Spinal cord (tissue), 10 donors: Measurements from ENCODE around the gene TDRKH. TPM values are rescaled to one million over a fixed set of nuclear protein-coding genes. Genes with fewer than 3 reads are reported as not detected.
A peak's percentile ranks its signal among the peaks of the same experiment; 100 is the strongest.
"Not testable (repeated sequence)": the region's sequence is repeated elsewhere in the genome, so short reads cannot be mapped to it uniquely, and the experiment has no call there.

Experiments
- DNase-seq, 6 donors: peaks; one replicate each; pipeline versions ENCODE4 v3.0.0 to v3.0.0-alpha.2; 2013 to 2015; ENCODE audit warnings: low spot score in 6 of 6, low read depth in 4 of 6
- H3K27ac ChIP-seq: one replicate; pipeline ENCODE4 v1.5.1; 2013; ENCODE audit warnings: low read depth, low read length, control low read depth
- H3K27me3 ChIP-seq: one replicate; pipeline ENCODE4 v1.6.1; 2013; ENCODE audit warnings: low read length; ENCODE audit not compliant: control insufficient read depth, insufficient read depth
- H3K36me3 ChIP-seq: one replicate; pipeline ENCODE4 v1.6.1; 2013; ENCODE audit warnings: low read length; ENCODE audit not compliant: control insufficient read depth, insufficient read depth
- H3K4me1 ChIP-seq: one replicate; pipeline ENCODE4 v1.6.1; 2013; ENCODE audit warnings: low read length; ENCODE audit not compliant: control insufficient read depth, insufficient read depth
- H3K4me3 ChIP-seq: one replicate; pipeline ENCODE4 v1.5.1; 2013; ENCODE audit warnings: low read depth, low read length, control low read depth
- H3K9me3 ChIP-seq: one replicate; pipeline ENCODE4 v1.6.1; 2013; ENCODE audit warnings: low read length; ENCODE audit not compliant: control insufficient read depth, insufficient read depth
- WGBS: methylation state at CpG from one replicate; pipeline ENCODE4 v1.1.5; 2013; ENCODE audit warnings: missing lambda C conversion rate; ENCODE audit not compliant: insufficient coverage; 5-methylcytosine and 5-hydroxymethylcytosine counted together
- polyA plus RNA-seq, 2 donors: library from polyadenylated mRNA; unstranded; fragments of 120-200 nt; gene quantifications; one replicate each; pipeline ENCODE4 v1.2.1, GENCODE V29; 2013; ENCODE audit not compliant: insufficient read length in 2 of 2
- total RNA-seq, 2 donors: library from RNA; depleted of rRNA in 1 of 2; stranded (reverse); fragments of 120-200 nt in 1 of 2; fragments of >200 nt in 1 of 2; gene quantifications; one replicate each; pipeline versions ENCODE4 v1.2.3 to v1.2.4, GENCODE V29; 2013 to 2014
- donor health status: healthy.

The TDRKH gene
- total and polyA plus RNA-seq, 4 donors = 11.3 to 20.8 (median 17.1) TPM

DNA sequence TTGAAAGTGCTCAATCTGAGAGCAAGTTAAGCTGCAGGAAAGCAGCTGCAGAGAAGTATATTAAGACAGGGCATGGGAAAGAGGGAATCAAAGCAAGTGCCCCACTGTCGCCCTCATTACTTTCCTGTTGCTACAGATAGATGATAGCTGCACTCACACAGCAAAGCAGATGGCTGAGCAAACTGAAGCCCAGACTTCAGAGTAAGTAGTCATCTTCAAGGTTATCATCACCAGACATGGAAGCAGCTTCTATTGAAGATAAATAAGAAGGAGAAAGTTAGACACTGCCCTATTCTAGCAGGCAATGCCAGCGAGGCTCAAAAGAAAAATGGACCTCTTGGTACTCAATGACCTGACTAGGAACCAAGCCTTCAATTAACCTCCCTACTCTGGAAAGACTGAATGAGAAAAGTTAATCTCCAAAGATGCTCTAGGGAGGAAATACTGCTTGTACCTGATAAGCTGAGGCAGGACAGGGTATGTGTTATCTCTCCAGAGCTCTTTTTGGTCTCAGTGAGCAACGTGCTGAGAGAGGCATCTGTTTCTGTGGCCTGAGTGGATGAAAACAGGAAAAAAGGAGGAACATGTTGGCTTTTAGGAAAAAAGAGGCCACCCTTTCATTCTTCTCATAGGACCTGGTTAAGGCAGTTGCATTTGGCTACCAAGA lies 15.9 kb downstream of the TDRKH start:
- 100% methylated on average over 1 of the region's 3 CpGs for WGBS
- Histone ChIP-seq H3K4me1 (no peaks in the 10 kb centered on the region), H3K27ac (no peak overlapping the region), H3K4me3 (no peak overlapping the region), H3K36me3 (peaks cover 14% of the 10 kb centered on the region), H3K9me3 (no peaks in the 10 kb centered on the region), H3K27me3 (no peaks in the 10 kb centered on the region)
- DNase-seq = no peak

DNA sequence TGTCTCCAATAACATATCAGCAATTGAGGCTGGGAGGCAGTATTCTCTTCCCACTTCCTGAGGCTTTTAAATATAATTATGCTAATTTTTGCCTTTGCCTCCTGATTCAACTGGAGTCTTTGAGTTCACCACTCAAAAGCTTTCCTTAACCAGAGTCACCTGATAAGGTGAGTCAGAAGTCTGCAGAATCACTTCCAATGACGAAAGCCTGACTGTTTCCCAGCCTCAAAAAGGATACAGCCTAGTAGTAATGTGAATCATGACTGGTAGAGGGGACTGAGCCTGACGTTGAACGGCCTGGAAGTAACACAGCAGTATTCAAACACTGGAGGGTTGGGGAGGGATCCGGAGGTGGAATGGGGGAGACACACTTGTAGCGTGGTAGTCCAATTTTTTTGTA lies 16.6 kb downstream of the TDRKH start:
- Histone ChIP-seq H3K4me3 (no peak overlapping the region), H3K4me1 (no peaks in the 10 kb centered on the region), H3K36me3 (peaks cover 12% of the 10 kb centered on the region), H3K9me3 (no peaks in the 10 kb centered on the region), H3K27me3 (no peaks in the 10 kb centered on the region), H3K27ac (no peak overlapping the region)
- 89% methylated on average over 3 of the region's 5 CpGs for WGBS
- no peak for DNase-seq

GRCh38 chr1:151769270-151769669 lies 21.0 kb downstream of the TDRKH start:
- DNase-seq, H3K27ac ChIP-seq, H3K27me3 ChIP-seq, H3K9me3 ChIP-seq, H3K4me1 ChIP-seq, H3K36me3 ChIP-seq, H3K4me3 ChIP-seq: not testable (repeated sequence)
- 94% methylated on average over 19 of the region's 34 CpGs for WGBS

GRCh38 chr1:151768351-151769066 lies 21.8 kb downstream of the TDRKH start:
- H3K36me3 ChIP-seq, H3K4me1 ChIP-seq, H3K4me3 ChIP-seq, H3K27ac ChIP-seq, DNase-seq, H3K9me3 ChIP-seq, H3K27me3 ChIP-seq: not testable (repeated sequence)
- WGBS = no CpG with 5 or more reads among the region's 7 CpGs

DNA sequence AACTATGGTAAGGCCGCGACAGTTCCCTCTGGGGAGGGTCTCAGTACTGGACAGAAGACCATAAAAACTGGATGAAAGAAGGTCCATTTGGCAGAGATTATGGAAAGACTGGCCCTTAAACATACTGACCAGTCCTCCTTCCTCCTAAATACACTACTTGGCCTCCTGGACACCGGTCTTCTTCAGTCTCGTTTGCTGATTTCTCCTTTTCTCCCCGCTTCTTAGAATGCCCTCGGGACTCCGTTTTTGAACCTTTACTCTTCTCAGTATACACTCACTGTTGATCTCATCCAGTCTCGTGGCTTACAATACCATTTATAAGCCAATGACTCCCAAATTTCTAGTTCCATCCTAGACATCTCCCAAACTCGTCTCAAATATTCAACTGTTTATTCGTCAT lies 26.3 kb downstream of the TDRKH start:
- 58% methylated on average over 8 of the region's 10 CpGs for WGBS
- DNase-seq = no peak

GRCh38 chr1:151762941-151763921 lies 27.1 kb downstream of the TDRKH start, which contains the start of gene MRPL9:
Gene MRPL9, minus strand, starts transcription at chr1:151763496. Its CDS starts 17 bp downstream, at chr1:151763479.
- Histone ChIP-seq H3K4me1 (peaks cover 5% of the 10 kb centered on the region), H3K27ac (peak within 1 kb of the TSS; percentile 90), H3K4me3 (peak within 1 kb of the TSS; percentile 86), H3K27me3 (no peaks in the 10 kb centered on the region), H3K9me3 (no peaks in the 10 kb centered on the region), H3K36me3 (peaks cover 17% of the 10 kb centered on the region)
- WGBS = under 1% methylated on average over 65 of the region's 68 CpGs
- peak; percentile 63 to 95 (median 74) for DNase-seq

More for the DNA sequence above, 26.3 kb downstream of the TDRKH start:
- Histone ChIP-seq H3K4me1 (peaks cover 5% of the 10 kb centered on the region), H3K27me3 (no peaks in the 10 kb centered on the region), H3K36me3 (peaks cover 17% of the 10 kb centered on the region), H3K9me3 (no peaks in the 10 kb centered on the region), H3K27ac (peak overlapping the region; percentile 90), H3K4me3 (peak overlapping the region; percentile 86)

GRCh38 chr1:151760597-151761385 lies 29.5 kb downstream of the TDRKH start:
- Histone ChIP-seq H3K4me3 (no peak overlapping the region), H3K27ac (no peak overlapping the region), H3K4me1 (peaks cover 5% of the 10 kb centered on the region), H3K36me3 (peaks cover 22% of the 10 kb centered on the region), H3K9me3 (no peaks in the 10 kb centered on the region), H3K27me3 (no peaks in the 10 kb centered on the region)
- no peak for DNase-seq
- 92% methylated on average over 3 of the region's 7 CpGs for WGBS

- no peak overlapping the region for H3K27ac ChIP-seq
- peaks cover 22% of the 10 kb centered on the region for H3K36me3 ChIP-seq
- DNase-seq = no peak
- peaks cover 5% of the 10 kb centered on the region for H3K4me1 ChIP-seq
- H3K4me3 ChIP-seq = no peak overlapping the region
- H3K9me3 ChIP-seq = no peaks in the 10 kb centered on the region
- no peaks in the 10 kb centered on the region for H3K27me3 ChIP-seq
These were observed 31.1 kb downstream of the TDRKH start for GRCh38 chr1:151759241-151759640.

DNA sequence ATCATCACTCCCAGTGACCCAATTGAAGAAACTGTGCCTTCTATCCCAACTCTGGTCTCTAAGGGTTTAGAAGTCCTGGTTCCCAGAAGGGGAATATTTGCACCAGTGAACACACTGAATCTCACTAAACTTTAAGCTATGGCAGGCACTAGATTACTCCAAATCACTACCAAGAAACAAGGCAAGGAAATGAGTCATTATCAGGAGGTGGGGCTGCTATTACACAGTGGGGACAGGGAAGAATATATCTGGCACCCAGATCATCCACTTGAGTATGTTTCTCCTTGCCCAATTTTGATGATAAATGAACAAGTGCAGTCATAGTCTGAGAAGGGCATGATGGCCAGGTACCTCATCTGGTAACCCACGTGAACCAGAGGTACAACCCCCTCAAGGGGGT lies 34.0 kb downstream of the TDRKH start:
- no peak overlapping the region for H3K27ac ChIP-seq
- H3K4me1 ChIP-seq = no peaks in the 10 kb centered on the region
- 83% methylated on average over 1 of the region's 1 CpG for whole genome bisulfite sequencing
- H3K9me3 ChIP-seq = no peaks in the 10 kb centered on the region
- H3K27me3 ChIP-seq = no peaks in the 10 kb centered on the region
- peaks cover 17% of the 10 kb centered on the region for H3K36me3 ChIP-seq
- no peak for DNase-seq
- no peak overlapping the region for H3K4me3 ChIP-seq
